WTC11 (cell line): ENCODE data around the gene TP53BP2. TPM values are rescaled to one million over a fixed set of nuclear protein-coding genes. Genes with fewer than 3 reads are reported as not detected.

Source experiments
- ATAC-seq: fragments of 200-7000 bp; cut with Tn5 transposase; 2 replicates; pipeline ENCODE4 v1.10.0; 2021; ENCODE audit warnings: mild to moderate bottlenecking, moderate library complexity
- CTCF ChIA-PET: fragments of 300-600 bp; sonication (Branson Sonifier 250); formaldehyde crosslinking; loops from one replicate; lab custom pipeline; 2021; ENCODE audit warnings: antibody characterized with exemption; lab: Charles Lee
- POLR2A ChIA-PET: fragments of 350-600 bp; sonication (Branson Sonifier 250); formaldehyde crosslinking; loops from one replicate; lab custom pipeline; 2021; ENCODE audit warnings: antibody characterized with exemption; lab: Charles Lee
- DNase-seq: peaks from one replicate; pipeline ENCODE4 v3.0.0; 2021; ENCODE audit warnings: low spot score
- H3K27ac Mint-ChIP-seq: 2 replicates; pipeline ENCODE4 v1.8.0; 2021; ENCODE audit warnings: mixed read lengths
- H3K27me3 Mint-ChIP-seq: 2 replicates; pipeline ENCODE4 v1.8.0; 2021; ENCODE audit warnings: low read depth, mild to moderate bottlenecking, moderate library complexity, mixed read lengths
- H3K36me3 Mint-ChIP-seq: 2 replicates; pipeline ENCODE4 v1.8.0; 2021; ENCODE audit warnings: mixed read lengths
- H3K4me1 Mint-ChIP-seq: 2 replicates; pipeline ENCODE4 v1.8.0; 2022; ENCODE audit warnings: mixed read lengths
- H3K4me3 Mint-ChIP-seq: 2 replicates; pipeline ENCODE4 v1.8.0; 2021; ENCODE audit warnings: mild to moderate bottlenecking, moderate library complexity, mixed read lengths
- H3K9me3 Mint-ChIP-seq: 2 replicates; pipeline ENCODE4 v1.8.0; 2021; ENCODE audit warnings: mixed read lengths
- CREB1 ChIP-seq: sonication (generic); formaldehyde crosslinking; IDR thresholded peaks from 2 replicates; pipeline ENCODE4 v1.8.0; 2023; ENCODE audit warnings: mild to moderate bottlenecking, missing genetic modification reagents
- CREM ChIP-seq: sonication (generic); formaldehyde crosslinking; IDR thresholded peaks from 2 replicates; pipeline ENCODE4 v1.8.1; 2022; ENCODE audit warnings: mild to moderate bottlenecking, missing genetic modification reagents, moderate library complexity
- ETV6 ChIP-seq: sonication (generic); formaldehyde crosslinking; IDR thresholded peaks from 2 replicates; pipeline ENCODE4 v1.8.1; 2022; ENCODE audit warnings: mild to moderate bottlenecking, missing genetic modification reagents
- NFE2L1 ChIP-seq: sonication (generic); formaldehyde crosslinking; IDR thresholded peaks from 2 replicates; pipeline ENCODE4 v1.8.1; 2023; ENCODE audit warnings: missing genetic modification reagents
- NFYB ChIP-seq: sonication (generic); formaldehyde crosslinking; conservative IDR thresholded peaks from 2 replicates; pipeline ENCODE4 v1.8.0; 2022; ENCODE audit warnings: low read depth, missing genetic modification reagents
- OVOL2 ChIP-seq: fragments of 250-450 bp; sonication (Bioruptor Pico); IDR thresholded peaks from 2 replicates; pipeline ENCODE4 v1.9.0; 2021; ENCODE audit warnings: mild to moderate bottlenecking, borderline replicate concordance
- SMAD3 ChIP-seq: sonication (generic); formaldehyde crosslinking; IDR thresholded peaks from 2 replicates; pipeline ENCODE4 v1.8.0; 2022; ENCODE audit warnings: missing genetic modification reagents, mild to moderate bottlenecking, borderline replicate concordance
- SOX15 ChIP-seq: fragments of 250-450 bp; sonication (Bioruptor Pico); IDR thresholded peaks from 2 replicates; pipeline ENCODE4 v1.9.0; 2021; ENCODE audit warnings: mild to moderate bottlenecking
- TEAD4 ChIP-seq: sonication (generic); formaldehyde crosslinking; IDR thresholded peaks from 2 replicates; pipeline ENCODE4 v1.8.0; 2022; ENCODE audit warnings: mild to moderate bottlenecking, missing genetic modification reagents
- ZNF396 ChIP-seq: fragments of 250-450 bp; sonication (Bioruptor Pico); IDR thresholded peaks from 2 replicates; pipeline ENCODE4 v1.8.0; 2021; ENCODE audit warnings: mild to moderate bottlenecking, moderate library complexity, borderline replicate concordance
- ZNF423 ChIP-seq: fragments of 250-450 bp; sonication (Bioruptor Pico); IDR thresholded peaks from 2 replicates; pipeline ENCODE4 v2.1.2; 2022; ENCODE audit warnings: mild to moderate bottlenecking, moderate library complexity
- total RNA-seq: library from RNA; stranded (reverse); gene quantifications from 3 replicates; pipeline ENCODE4 v1.2.3, GENCODE V29; 2021
- TF ChIP-seq, protein P1 (sequence below): sonication (generic); formaldehyde crosslinking; IDR thresholded peaks from 2 replicates; pipeline ENCODE4 v1.8.1; 2022; ENCODE audit warnings: mild to moderate bottlenecking, missing genetic modification reagents, moderate library complexity, borderline replicate concordance
- TF ChIP-seq, protein P2 (sequence below): sonication (generic); formaldehyde crosslinking; conservative IDR thresholded peaks from 2 replicates; pipeline ENCODE4 v1.8.1; 2022; ENCODE audit warnings: mild to moderate bottlenecking, missing genetic modification reagents
- TF ChIP-seq, protein P3 (sequence below): fragments of 250-450 bp; sonication (Bioruptor Pico); IDR thresholded peaks from 2 replicates; pipeline ENCODE4 v1.8.0; 2021; ENCODE audit warnings: mild to moderate bottlenecking
- TF ChIP-seq, protein P4 (sequence below): sonication (generic); formaldehyde crosslinking; IDR thresholded peaks from 2 replicates; pipeline ENCODE4 v1.8.1; 2023; ENCODE audit warnings: mild to moderate bottlenecking, missing genetic modification reagents, borderline replicate concordance
- TF ChIP-seq, protein P5 (sequence below): sonication (generic); formaldehyde crosslinking; IDR thresholded peaks from 2 replicates; pipeline ENCODE4 v1.8.1; 2023; ENCODE audit warnings: mild to moderate bottlenecking, moderate library complexity, missing genetic modification reagents
- TF ChIP-seq, protein P6 (sequence below): sonication (generic); formaldehyde crosslinking; IDR thresholded peaks from 2 replicates; pipeline ENCODE4 v1.8.1; 2022; ENCODE audit warnings: mild to moderate bottlenecking, moderate library complexity, missing genetic modification reagents
- TF ChIP-seq, protein P7 (sequence below): sonication (generic); formaldehyde crosslinking; IDR thresholded peaks from 2 replicates; pipeline ENCODE4 v1.8.1; 2022; ENCODE audit warnings: missing genetic modification reagents, borderline replicate concordance

The TP53BP2 gene
- total RNA-seq, 1 experiment from 2014 or later = 42.7 TPM

DNA sequence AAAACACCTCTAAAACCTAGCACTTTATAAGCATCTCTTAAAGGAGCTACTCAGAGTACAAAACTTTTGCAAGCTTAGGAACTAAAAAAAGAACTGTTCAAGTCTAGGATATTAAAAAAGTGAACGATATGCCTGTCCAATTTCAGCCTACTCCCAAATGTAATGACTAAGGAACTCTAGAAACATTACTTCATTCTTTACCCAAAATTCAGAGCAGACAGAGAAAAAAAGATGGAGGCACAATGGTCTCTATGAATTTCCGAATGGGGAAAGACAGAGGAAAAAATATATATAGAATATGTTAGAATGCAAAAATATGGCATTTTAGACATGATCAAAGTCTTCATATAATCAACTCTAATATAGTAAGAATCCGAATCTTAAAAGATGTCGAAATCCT is 61.2 kb downstream of the TP53BP2 start:
- H3K36me3 Mint-ChIP-seq = peaks cover 47% of the 10 kb centered on the region
- H3K4me3 Mint-ChIP-seq = no peak overlapping the region

DNA sequence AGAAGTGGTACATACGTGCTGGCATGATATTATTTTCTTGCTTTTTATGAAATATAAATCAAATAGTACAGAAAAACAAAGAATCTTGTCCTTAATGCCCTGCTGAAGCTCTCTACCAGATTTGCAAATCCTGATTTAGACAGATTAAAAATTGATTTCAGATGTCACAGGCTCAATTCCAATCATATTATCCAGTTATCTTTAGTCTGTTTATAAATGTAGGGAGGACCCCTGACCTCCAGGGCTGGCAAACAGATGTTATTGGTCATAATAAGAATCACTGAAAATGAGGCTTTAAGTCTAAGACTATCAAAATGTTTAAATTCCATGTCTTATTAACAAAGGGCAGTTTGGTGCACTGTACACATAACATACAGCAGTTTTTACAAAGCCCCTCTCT is 62.1 kb downstream of the TP53BP2 start:
- TF ChIP-seq, protein P1, sequence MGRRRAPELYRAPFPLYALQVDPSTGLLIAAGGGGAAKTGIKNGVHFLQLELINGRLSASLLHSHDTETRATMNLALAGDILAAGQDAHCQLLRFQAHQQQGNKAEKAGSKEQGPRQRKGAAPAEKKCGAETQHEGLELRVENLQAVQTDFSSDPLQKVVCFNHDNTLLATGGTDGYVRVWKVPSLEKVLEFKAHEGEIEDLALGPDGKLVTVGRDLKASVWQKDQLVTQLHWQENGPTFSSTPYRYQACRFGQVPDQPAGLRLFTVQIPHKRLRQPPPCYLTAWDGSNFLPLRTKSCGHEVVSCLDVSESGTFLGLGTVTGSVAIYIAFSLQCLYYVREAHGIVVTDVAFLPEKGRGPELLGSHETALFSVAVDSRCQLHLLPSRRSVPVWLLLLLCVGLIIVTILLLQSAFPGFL = no peak
- no peak for TF ChIP-seq SOX15
- no peak for TF ChIP-seq OVOL2
- TF ChIP-seq, protein P2, sequence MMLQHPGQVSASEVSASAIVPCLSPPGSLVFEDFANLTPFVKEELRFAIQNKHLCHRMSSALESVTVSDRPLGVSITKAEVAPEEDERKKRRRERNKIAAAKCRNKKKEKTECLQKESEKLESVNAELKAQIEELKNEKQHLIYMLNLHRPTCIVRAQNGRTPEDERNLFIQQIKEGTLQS = no peak
- no peak for TF ChIP-seq ZNF423 (CRISPR knock-in tag)
- no peak for TF ChIP-seq SMAD3 (CRISPR knock-in tag)
- no peak for TF ChIP-seq TEAD4 (CRISPR knock-in tag)
- no peak for TF ChIP-seq CREM (CRISPR knock-in tag)
- no peak for TF ChIP-seq CREB1 (CRISPR knock-in tag)
- no peak for TF ChIP-seq ZNF396
- TF ChIP-seq, all 79 proteins: peak for 0
- no peaks in the 10 kb centered on the region for H3K4me1 Mint-ChIP-seq
- peaks cover 47% of the 10 kb centered on the region for H3K36me3 Mint-ChIP-seq
- no peak overlapping the region for H3K4me3 Mint-ChIP-seq
- ChIA-PET CTCF (no interaction called here), POLR2A (no interaction called here)
- ATAC-seq = no peak
- no peaks in the 10 kb centered on the region for H3K27me3 Mint-ChIP-seq
- DNase-seq = no peak
- no peak overlapping the region for H3K27ac Mint-ChIP-seq
- no peaks in the 10 kb centered on the region for H3K9me3 Mint-ChIP-seq

More for the DNA sequence above, 61.2 kb downstream of the TP53BP2 start:
- Mint-ChIP-seq H3K27me3 (no peaks in the 10 kb centered on the region), H3K27ac (no peak overlapping the region), H3K9me3 (no peaks in the 10 kb centered on the region)
- TF ChIP-seq CREM (CRISPR knock-in tag) = no peak
- TF ChIP-seq, protein P3, sequence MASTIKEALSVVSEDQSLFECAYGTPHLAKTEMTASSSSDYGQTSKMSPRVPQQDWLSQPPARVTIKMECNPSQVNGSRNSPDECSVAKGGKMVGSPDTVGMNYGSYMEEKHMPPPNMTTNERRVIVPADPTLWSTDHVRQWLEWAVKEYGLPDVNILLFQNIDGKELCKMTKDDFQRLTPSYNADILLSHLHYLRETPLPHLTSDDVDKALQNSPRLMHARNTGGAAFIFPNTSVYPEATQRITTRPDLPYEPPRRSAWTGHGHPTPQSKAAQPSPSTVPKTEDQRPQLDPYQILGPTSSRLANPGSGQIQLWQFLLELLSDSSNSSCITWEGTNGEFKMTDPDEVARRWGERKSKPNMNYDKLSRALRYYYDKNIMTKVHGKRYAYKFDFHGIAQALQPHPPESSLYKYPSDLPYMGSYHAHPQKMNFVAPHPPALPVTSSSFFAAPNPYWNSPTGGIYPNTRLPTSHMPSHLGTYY = no peak
- TF ChIP-seq, protein P4, sequence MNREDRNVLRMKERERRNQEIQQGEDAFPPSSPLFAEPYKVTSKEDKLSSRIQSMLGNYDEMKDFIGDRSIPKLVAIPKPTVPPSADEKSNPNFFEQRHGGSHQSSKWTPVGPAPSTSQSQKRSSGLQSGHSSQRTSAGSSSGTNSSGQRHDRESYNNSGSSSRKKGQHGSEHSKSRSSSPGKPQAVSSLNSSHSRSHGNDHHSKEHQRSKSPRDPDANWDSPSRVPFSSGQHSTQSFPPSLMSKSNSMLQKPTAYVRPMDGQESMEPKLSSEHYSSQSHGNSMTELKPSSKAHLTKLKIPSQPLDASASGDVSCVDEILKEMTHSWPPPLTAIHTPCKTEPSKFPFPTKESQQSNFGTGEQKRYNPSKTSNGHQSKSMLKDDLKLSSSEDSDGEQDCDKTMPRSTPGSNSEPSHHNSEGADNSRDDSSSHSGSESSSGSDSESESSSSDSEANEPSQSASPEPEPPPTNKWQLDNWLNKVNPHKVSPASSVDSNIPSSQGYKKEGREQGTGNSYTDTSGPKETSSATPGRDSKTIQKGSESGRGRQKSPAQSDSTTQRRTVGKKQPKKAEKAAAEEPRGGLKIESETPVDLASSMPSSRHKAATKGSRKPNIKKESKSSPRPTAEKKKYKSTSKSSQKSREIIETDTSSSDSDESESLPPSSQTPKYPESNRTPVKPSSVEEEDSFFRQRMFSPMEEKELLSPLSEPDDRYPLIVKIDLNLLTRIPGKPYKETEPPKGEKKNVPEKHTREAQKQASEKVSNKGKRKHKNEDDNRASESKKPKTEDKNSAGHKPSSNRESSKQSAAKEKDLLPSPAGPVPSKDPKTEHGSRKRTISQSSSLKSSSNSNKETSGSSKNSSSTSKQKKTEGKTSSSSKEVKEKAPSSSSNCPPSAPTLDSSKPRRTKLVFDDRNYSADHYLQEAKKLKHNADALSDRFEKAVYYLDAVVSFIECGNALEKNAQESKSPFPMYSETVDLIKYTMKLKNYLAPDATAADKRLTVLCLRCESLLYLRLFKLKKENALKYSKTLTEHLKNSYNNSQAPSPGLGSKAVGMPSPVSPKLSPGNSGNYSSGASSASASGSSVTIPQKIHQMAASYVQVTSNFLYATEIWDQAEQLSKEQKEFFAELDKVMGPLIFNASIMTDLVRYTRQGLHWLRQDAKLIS (CRISPR knock-in tag) = no peak
- TF ChIP-seq ETV6 = no peak
- no peak for TF ChIP-seq NFE2L1 (CRISPR knock-in tag)
- TF ChIP-seq NFYB = no peak
- TF ChIP-seq, protein P5, sequence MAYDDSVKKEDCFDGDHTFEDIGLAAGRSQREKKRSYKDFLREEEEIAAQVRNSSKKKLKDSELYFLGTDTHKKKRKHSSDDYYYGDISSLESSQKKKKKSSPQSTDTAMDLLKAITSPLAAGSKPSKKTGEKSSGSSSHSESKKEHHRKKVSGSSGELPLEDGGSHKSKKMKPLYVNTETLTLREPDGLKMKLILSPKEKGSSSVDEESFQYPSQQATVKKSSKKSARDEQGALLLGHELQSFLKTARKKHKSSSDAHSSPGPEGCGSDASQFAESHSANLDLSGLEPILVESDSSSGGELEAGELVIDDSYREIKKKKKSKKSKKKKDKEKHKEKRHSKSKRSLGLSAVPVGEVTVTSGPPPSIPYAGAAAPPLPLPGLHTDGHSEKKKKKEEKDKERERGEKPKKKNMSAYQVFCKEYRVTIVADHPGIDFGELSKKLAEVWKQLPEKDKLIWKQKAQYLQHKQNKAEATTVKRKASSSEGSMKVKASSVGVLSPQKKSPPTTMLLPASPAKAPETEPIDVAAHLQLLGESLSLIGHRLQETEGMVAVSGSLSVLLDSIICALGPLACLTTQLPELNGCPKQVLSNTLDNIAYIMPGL = no peak
- TF ChIP-seq, protein P6, sequence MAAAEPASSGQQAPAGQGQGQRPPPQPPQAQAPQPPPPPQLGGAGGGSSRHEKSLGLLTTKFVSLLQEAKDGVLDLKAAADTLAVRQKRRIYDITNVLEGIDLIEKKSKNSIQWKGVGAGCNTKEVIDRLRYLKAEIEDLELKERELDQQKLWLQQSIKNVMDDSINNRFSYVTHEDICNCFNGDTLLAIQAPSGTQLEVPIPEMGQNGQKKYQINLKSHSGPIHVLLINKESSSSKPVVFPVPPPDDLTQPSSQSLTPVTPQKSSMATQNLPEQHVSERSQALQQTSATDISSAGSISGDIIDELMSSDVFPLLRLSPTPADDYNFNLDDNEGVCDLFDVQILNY (CRISPR knock-in tag) = no peak
- TF ChIP-seq, protein P7, sequence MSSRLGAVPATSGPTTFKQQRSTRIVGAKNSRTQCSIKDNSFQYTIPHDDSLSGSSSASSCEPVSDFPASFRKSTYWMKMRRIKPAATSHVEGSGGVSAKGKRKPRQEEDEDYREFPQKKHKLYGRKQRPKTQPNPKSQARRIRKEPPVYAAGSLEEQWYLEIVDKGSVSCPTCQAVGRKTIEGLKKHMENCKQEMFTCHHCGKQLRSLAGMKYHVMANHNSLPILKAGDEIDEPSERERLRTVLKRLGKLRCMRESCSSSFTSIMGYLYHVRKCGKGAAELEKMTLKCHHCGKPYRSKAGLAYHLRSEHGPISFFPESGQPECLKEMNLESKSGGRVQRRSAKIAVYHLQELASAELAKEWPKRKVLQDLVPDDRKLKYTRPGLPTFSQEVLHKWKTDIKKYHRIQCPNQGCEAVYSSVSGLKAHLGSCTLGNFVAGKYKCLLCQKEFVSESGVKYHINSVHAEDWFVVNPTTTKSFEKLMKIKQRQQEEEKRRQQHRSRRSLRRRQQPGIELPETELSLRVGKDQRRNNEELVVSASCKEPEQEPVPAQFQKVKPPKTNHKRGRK (CRISPR knock-in tag) = no peak
- TF ChIP-seq, all 79 proteins: peak for 0
- no peak for DNase-seq
- no peaks in the 10 kb centered on the region for H3K4me1 Mint-ChIP-seq
- ChIA-PET POLR2A (no interaction called here), CTCF (no interaction called here)
- ATAC-seq = no peak
